GM08714 (cell line): ENCODE results near the gene GHSR.

Experiments
- H3K4me3 ChIP-seq: fragments of 200-500 bp; sonication (Bioruptor generic); 2 replicates; pipeline ENCODE4 v1.5.1; 2014; ENCODE audit warnings: mild to moderate bottlenecking, low read length, inconsistent platforms
- ZNF274 ChIP-seq: IDR thresholded peaks from 2 replicates; pipeline ENCODE4 v1.6.1; 2012; ENCODE audit warnings: mild to moderate bottlenecking, low read depth, low read length

Gene GHSR

DNA sequence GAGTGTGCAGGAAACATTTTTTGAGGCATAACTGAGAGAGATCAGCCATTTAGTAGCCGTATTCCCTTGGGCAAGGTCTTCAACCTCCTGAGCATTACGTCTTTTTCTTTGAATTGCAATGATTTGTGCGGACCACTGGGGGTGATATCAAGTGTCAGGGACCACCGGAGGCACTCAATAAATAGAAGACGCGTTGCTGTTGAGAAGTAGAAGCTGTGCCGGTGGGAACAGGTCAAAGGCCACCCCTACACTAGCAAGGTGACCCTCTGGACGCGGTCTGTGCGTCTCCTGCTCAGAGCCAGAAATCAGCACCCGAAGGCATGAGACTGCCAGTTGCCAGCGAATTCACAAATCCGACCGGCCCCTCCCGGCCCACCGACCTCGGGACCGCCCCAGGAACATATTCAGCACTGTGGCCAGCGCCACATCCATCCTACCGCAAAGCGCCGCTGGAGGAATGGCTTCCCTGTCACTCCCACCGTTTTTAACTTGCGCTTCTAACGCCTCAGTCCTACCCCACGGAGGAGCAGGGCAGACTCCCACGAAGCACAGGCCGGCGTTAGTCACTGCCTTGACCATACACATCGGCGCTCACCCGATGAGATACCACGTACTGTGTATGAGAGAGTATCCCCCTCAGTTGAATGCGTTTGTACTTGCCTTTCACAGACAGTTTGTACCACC, 1.4 kb upstream of the GHSR start:
- H3K4me3 ChIP-seq = no peak overlapping the region; the same call in 1 of the 2 replicates
- no peak for TF ChIP-seq ZNF274

DNA sequence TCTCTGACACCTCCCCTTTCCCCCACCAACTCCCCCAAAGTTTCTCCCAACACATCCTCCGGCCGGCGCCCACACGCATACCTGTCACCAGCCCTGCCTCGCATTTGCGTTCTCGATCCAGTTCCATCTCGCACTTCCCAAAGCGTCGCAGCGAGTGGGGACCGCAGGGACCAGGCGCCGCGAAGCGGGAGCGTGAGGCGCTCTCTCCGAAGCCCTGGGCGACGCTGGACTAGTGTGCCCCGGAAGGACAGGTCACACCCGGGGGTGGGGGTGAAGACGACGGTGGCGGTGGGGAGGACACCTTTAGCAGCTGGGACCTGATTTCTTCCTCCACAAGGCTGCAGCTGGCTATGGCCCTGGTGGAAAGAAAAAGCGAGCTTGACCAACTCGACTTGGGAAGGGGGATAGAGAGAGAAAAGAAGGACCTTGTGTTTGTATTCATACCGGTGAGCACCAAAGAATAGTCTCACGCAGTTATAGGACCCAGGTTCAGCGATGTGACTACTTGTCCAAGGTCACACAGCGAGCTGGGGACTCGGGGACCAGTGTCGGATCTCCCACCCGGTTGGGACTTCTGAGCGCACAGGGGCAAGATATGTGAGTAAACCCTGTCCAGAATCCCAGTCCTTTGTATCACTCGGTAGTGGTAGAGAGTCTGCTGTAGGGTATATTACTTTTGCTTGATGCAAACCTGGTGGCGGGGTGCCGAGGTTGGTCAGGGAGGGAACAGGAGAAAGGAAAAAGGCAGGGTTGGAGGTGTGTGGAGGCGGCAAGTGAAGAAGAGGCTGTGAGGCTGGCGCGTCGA, 607 bp upstream of the GHSR start:
- no peak overlapping the region; the same call in 1 of the 2 replicates for H3K4me3 ChIP-seq
- TF ChIP-seq ZNF274 = no peak

DNA sequence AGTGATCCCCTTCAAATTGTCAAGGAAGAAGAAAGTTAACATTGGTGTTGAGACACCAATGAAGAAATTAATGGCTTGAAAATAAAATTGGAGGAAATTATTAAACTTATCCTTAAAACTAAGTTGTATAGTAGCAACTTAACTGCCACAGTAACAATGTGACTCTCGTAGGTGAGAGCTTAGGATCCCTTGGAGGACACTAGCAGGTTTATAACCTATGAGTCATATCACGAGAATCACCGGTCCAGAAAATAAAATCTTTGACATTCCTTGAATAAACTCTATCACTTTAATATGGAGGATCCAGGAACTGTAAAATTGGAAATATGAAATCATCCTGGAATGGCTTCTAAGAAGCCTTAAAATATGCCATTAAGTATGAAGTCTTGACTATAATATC, 2.1 kb downstream of the GHSR start:
- no peak for TF ChIP-seq ZNF274
- no peak overlapping the region for H3K4me3 ChIP-seq

DNA sequence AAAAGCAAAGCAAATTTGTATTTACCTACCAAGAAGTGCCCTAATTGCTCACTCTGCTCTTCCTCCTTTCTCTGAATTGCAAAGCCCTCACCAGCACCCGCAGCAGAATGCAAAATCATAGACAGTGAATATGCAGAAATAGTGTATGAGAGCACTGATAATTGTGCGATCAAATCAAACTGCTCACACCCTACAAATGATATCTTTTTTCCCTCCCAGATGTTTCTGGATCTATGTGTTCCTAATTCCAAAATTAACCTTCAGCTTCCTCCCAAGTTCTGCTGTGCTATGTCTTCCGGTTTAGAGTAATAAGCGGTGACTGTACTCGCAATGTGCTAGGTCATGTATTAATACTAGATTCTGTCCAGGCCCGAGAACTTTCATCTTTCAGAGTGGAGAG, 3.4 kb downstream of the GHSR start:
- no peak overlapping the region for H3K4me3 ChIP-seq
- TF ChIP-seq ZNF274 = no peak

DNA sequence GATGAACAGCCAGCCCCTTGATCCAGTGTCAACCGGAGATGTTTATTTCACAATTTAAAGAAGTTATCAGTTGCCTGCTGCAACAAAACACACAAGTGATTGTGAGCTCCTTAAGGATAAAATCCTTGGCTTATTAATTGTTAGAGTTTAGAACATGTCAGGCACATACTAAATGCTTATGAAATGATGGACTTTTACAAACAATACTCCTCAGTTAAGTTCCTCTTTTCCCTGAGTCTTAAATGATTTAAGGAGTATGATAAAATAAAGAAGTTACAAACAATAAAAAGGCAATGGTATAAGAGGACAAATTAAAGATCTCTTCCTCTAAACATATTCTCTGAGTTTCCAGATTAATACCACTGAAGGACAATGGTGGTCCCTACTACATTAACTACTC, 5.7 kb downstream of the GHSR start:
- H3K4me3 ChIP-seq = no peak overlapping the region
- TF ChIP-seq ZNF274 = no peak

DNA sequence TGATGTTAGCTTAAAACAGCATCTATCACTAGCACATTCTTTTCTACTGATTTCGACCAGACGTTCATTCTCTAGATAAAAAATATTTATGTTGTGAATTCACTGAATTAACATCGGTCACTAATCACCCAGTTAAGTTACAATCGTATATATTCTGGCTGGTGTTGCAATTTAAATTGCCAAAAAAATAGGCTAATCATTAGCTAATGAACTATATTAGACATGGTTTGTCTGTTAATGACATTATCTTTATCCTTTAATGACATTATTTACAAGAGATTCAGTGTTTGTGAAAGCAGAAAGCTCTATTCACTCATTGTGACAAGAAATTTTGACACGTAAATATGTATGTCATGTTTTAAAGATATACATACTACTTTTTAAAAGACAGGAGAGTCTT, 6.7 kb downstream of the GHSR start:
- H3K4me3 ChIP-seq = no peak overlapping the region
- no peak for TF ChIP-seq ZNF274

DNA sequence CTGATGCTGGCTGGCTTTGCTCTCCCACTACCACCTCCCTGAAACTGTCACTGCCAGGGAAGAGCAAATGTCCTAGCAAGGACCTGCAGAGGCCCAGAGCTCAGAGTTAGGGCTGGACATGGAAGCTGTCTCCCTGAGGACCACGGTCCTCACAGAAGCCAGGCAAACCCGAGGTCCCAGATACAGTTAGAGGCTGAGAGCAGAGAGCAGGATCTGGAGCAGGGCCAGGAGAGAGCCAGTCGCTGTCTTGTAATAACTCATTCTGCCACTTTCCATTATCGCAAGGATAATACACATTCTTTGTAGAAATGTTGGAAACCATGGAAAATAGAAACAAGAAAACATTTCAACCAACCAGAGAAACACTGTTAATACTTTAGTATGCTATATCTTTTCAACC, 10.1 kb downstream of the GHSR start:
- no peak for TF ChIP-seq ZNF274
- no peak overlapping the region for H3K4me3 ChIP-seq

DNA sequence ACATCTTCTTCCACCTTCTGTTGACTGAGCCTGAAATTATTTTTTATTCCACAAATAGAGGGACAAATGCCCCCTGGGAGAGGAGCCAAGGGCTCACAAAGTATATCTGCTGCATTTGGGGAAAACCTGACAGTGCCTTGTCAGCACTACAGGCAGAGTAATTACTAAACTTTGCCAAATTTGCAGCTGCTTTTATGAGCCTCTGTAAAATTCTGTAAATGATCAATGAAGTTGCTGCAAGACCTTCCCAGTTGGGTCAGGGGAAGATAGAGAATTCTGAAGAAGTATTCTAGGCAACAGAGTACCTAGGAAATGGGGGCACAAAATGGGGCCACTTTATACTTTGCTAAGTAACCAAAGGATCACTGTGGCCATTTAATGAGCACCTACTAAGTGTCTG, 10.5 kb downstream of the GHSR start:
- H3K4me3 ChIP-seq = no peak overlapping the region

DNA sequence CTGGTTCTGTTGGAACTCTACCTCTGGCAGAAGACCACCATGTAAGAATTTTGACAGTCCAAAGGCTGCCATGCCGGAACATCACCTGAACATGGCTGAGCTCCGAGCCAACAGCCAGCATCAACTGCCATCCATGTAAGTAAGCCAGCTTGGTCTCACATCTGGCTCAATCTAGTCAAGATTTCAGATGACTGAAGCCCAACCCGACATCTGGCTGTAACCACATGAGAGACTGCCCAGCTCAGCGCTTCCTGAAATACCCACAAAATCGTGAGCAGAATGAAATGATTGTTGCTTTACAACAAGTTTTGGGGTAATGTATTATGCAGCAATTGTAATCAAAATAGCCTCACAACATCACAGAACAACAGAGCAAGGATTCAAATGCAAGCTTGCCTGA, 32.9 kb downstream of the GHSR start:
- no peak for TF ChIP-seq ZNF274
- H3K4me3 ChIP-seq = no peak overlapping the region

More for the DNA sequence above, 10.5 kb downstream of the GHSR start:
- no peak for TF ChIP-seq ZNF274

DNA sequence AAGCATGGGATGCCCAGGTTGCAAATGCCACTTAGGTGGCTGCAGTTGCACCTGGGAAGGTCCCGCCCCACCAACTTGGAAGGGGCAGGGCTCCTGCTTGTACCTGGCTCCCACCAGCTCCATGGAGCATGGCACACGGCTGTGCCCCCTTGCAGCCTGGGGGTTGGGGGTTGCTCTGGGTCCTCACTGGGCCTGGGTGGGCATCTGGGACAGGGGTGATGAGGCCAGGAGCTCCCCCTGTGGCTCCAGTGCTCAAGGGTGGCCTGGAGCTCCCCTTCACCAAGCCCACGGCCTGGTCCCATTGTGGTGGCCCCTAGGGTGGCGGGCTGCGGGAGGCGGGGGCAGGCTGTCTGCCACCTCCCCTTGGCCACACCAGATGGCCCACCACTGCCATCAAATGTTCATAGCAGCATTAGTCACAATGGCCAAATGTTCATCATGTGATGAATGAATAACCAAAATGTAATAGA, 36.7 kb downstream of the GHSR start:
- no peak overlapping the region for H3K4me3 ChIP-seq
- TF ChIP-seq ZNF274 = no peak

DNA sequence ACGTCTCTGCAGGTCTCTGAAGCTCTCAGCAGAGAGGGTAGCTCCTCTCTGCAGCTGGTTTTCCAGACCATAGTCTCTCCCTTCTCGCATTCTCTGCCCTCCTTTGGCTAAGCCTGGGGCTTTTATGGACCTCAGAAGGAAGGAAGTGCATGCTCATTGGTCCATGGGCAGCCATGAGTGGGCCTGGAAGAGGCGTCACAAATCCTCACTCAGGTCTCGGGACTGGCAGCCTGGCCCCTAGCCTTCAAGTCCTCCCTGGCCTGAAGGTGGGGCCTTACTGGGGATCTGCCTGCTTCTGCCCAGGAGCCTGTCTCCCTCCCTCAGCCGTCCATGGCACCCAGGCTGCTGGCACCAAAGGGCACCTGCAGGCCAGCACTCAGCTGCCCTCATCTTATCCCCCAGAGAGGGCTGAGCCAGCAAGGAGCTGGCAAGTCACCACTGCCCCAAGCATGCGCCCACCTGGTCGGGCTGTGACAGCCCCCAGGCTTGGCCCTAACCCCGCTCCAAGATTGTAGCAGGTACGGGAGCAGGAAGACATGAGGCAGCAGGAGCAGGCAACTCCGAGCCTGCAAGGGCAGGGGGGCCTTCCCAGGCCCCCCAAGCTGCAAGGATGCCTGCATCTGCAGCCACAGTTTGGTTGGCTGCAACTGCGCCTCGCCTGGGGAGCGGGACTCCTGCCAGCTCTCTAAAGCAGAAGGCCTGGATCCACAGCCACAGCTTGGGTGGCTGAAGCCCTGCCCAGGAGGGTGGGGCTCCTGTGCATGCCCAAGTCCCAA, 37.4 kb downstream of the GHSR start:
- H3K4me3 ChIP-seq = no peak overlapping the region
- no peak for TF ChIP-seq ZNF274

DNA sequence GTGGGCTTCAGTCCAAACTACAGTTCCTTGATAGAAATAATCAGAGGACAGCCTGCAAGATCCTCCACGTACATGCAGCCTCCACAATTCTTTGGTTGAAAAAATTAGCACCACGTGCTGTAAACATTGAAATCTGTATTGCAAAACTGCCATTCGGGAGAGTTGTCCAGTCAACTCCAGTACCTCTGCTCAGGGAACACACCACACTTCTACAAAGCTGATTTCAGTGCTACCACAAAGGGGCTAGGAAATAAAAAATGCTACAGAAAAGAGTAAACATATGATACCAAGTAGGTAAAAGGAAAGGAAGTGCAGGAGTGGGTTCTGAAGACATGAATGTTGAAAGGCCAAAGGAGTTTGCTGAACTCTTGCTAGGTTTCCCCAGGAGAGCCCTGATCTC, 40.4 kb downstream of the GHSR start:
- no peak overlapping the region for H3K4me3 ChIP-seq
- no peak for TF ChIP-seq ZNF274

DNA sequence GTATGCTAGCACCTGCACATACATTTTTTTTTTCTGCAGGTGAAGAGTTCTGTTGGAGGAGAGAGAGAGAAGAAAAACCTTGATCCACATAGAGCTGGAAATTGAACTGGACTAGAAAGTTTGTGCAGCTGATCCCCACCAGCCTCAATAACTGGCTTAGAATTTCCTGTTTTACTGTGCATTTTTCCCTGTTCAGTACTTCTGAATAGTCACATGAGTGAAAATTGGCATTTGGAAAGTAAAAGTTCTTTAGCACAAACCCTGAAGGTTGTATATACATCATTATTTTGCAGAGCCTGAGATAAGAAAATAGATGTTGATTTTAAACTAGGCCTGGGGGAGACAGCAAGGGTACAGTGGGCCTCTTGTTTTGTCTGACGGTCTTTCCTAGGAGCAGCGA, 42.3 kb downstream of the GHSR start:
- H3K4me3 ChIP-seq = no peak overlapping the region
- no peak for TF ChIP-seq ZNF274

DNA sequence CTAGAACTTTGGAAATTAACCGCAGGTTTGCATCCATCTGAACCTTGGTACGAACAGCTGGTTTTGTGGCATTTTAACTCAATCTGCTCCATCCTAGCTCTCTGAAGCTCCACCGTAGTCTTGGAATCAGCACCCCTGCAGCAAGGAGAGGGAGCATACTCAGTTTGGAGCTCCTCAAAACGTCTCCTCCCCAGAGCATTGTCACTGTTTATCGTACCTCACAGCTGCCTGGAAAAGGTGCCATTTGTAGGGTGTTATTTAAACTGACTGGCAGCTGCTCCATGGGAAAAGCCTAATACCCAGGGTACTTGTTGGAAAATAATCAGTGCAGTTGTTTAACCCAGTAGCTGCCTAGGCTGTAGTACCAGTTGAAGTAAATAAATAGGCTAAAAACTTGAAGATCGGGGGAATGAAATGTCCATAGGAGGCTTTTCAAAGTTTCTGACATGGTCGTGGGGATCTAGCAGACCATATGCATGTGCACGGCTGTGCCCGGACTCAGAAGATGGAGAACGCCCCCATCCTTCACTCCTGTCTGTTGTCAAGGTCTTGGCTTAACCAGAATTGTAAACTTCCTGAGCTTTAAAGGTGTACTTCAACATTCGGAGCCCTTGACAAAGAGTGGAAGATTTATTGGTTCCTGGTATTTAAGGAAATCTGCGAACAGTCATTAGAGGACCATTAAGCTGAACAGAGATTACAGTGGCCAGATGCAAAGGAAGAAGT, 43.9 kb downstream of the GHSR start:
- TF ChIP-seq ZNF274 = no peak

More for the DNA sequence above, 43.9 kb downstream of the GHSR start:
- no peak overlapping the region for H3K4me3 ChIP-seq
